Osteocyte (in vitro differentiated cells): ENCODE results near the gene CCDC63. TPM values are rescaled to one million over a fixed set of nuclear protein-coding genes. Genes with fewer than 3 reads are reported as not detected.

ENCODE experiments used
- DNase-seq: peaks from one replicate; pipeline ENCODE4 v3.0.0; 2021; ENCODE audit warnings: mixed read lengths; ENCODE audit not compliant: unreplicated experiment; ENCODE audit errors: extremely low spot score
- H3K27ac Mint-ChIP-seq: one replicate; pipeline ENCODE4 v1.8.0; 2021; ENCODE audit warnings: mild to moderate bottlenecking, mixed read lengths; ENCODE audit not compliant: unreplicated experiment
- H3K27me3 Mint-ChIP-seq: one replicate; pipeline ENCODE4 v1.8.0; 2021; ENCODE audit warnings: mixed read lengths; ENCODE audit not compliant: unreplicated experiment
- H3K36me3 Mint-ChIP-seq: one replicate; pipeline ENCODE4 v1.8.0; 2021; ENCODE audit warnings: mixed read lengths; ENCODE audit not compliant: unreplicated experiment
- H3K4me1 Mint-ChIP-seq: one replicate; pipeline ENCODE4 v1.8.0; 2021; ENCODE audit warnings: mixed read lengths; ENCODE audit not compliant: unreplicated experiment
- H3K4me3 Mint-ChIP-seq: one replicate; pipeline ENCODE4 v1.8.0; 2021; ENCODE audit warnings: mild to moderate bottlenecking, moderate library complexity, mixed read lengths; ENCODE audit not compliant: unreplicated experiment
- H3K9me3 Mint-ChIP-seq: one replicate; pipeline ENCODE4 v1.8.0; 2021; ENCODE audit warnings: mixed read lengths; ENCODE audit not compliant: unreplicated experiment
- total RNA-seq: library from RNA; stranded (reverse); gene quantifications from 2 replicates; pipeline ENCODE4 v1.2.1, GENCODE V29; 2021
- TF ChIP-seq, protein P1 (sequence below): fragments of 200-600 bp; sonication (generic); IDR thresholded peaks from 2 replicates; pipeline ENCODE4 v1.5.0; 2021; ENCODE audit warnings: antibody characterized with exemption, mild to moderate bottlenecking, moderate library complexity

CCDC63 gene
- total RNA-seq, 1 donor from 2014 or later = not detected

DNA sequence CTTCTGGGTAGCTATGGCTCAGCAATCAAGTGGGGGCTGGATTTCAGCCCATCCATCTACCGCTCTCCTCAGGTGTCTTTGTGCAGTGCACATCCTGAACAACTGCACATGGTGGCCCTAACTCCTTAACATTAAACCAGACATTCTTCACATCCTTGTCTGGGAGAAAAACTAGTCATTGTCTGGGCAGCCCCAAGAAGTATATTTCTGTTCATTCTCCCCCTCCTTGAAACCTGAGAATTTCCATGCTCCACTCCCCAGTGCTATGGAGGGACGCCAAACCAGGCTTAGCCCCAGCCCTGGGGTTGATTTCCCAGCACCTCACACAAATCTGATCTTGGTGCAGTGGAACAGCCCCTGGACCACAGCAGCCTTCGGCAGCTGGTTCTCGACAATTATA, 60.2 kb downstream of the CCDC63 start:
- Mint-ChIP-seq H3K4me1 (no peaks in the 10 kb centered on the region), H3K36me3 (no peaks in the 10 kb centered on the region), H3K4me3 (no peak overlapping the region), H3K9me3 (no peaks in the 10 kb centered on the region), H3K27me3 (peaks cover 21% of the 10 kb centered on the region), H3K27ac (no peak overlapping the region)
- DNase-seq = no peak
- TF ChIP-seq, protein P1, sequence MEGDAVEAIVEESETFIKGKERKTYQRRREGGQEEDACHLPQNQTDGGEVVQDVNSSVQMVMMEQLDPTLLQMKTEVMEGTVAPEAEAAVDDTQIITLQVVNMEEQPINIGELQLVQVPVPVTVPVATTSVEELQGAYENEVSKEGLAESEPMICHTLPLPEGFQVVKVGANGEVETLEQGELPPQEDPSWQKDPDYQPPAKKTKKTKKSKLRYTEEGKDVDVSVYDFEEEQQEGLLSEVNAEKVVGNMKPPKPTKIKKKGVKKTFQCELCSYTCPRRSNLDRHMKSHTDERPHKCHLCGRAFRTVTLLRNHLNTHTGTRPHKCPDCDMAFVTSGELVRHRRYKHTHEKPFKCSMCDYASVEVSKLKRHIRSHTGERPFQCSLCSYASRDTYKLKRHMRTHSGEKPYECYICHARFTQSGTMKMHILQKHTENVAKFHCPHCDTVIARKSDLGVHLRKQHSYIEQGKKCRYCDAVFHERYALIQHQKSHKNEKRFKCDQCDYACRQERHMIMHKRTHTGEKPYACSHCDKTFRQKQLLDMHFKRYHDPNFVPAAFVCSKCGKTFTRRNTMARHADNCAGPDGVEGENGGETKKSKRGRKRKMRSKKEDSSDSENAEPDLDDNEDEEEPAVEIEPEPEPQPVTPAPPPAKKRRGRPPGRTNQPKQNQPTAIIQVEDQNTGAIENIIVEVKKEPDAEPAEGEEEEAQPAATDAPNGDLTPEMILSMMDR = no peak

- TF ChIP-seq, protein P1 = no peak
- no peak overlapping the region for H3K27ac Mint-ChIP-seq
- no peak for DNase-seq
- H3K9me3 Mint-ChIP-seq = no peaks in the 10 kb centered on the region
- no peaks in the 10 kb centered on the region for H3K4me1 Mint-ChIP-seq
- peaks cover 17% of the 10 kb centered on the region for H3K27me3 Mint-ChIP-seq
- no peak overlapping the region for H3K4me3 Mint-ChIP-seq
- no peaks in the 10 kb centered on the region for H3K36me3 Mint-ChIP-seq
Measured at GRCh38 chr12:110907583-110907982, 60.8 kb downstream of the CCDC63 start.

DNA sequence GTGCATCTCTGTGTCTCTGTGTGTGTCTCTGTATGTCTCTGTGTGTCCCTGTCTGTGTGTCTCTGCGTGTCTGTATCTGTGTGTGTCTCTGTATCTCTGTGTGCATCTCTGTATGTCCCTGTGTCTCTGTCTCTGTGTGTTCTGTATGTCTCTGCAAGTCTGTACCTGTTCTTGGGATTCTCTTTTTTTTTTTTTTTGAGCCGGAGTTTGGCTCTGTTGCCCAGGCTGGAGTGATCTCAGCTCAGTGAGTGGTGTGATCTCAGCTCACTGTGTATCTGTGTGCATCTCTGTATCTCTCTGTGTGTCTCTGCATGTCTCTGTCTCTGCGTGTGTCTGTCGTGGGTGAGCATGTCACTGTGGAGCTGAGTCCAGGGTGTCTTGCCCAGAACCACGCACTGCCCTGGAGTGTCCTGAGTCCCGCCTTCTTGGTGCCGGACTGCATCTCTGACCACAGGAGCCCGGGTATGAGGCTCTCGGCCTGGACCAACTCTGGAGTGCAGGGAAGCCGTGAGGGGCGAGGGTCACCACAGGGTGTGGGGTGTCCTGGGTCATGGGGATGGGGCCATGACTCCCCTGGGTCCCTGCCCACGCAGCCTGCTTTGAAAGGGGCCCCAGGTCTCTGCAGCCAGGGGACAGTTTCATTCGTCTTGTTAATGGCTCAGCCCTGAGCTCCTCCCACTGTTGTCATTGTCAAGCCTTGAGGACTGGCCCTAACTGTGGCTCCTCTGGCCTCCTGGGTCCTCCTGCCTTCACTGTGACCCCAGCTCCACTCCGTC, 61.8 kb downstream of the CCDC63 start:
- Mint-ChIP-seq H3K9me3 (no peaks in the 10 kb centered on the region), H3K27ac (no peak overlapping the region), H3K27me3 (peaks cover 17% of the 10 kb centered on the region), H3K4me3 (no peak overlapping the region), H3K36me3 (no peaks in the 10 kb centered on the region), H3K4me1 (no peaks in the 10 kb centered on the region)
- TF ChIP-seq, protein P1 = no peak
- DNase-seq = no peak

GRCh38 chr12:110912263-110912662, 65.5 kb downstream of the CCDC63 start:
- Mint-ChIP-seq H3K36me3 (no peaks in the 10 kb centered on the region), H3K4me3 (no peak overlapping the region), H3K4me1 (peaks cover 2% of the 10 kb centered on the region), H3K9me3 (no peaks in the 10 kb centered on the region), H3K27me3 (peaks cover 6% of the 10 kb centered on the region), H3K27ac (no peak overlapping the region)
- TF ChIP-seq, protein P1 = no peak
- DNase-seq = no peak

DNA sequence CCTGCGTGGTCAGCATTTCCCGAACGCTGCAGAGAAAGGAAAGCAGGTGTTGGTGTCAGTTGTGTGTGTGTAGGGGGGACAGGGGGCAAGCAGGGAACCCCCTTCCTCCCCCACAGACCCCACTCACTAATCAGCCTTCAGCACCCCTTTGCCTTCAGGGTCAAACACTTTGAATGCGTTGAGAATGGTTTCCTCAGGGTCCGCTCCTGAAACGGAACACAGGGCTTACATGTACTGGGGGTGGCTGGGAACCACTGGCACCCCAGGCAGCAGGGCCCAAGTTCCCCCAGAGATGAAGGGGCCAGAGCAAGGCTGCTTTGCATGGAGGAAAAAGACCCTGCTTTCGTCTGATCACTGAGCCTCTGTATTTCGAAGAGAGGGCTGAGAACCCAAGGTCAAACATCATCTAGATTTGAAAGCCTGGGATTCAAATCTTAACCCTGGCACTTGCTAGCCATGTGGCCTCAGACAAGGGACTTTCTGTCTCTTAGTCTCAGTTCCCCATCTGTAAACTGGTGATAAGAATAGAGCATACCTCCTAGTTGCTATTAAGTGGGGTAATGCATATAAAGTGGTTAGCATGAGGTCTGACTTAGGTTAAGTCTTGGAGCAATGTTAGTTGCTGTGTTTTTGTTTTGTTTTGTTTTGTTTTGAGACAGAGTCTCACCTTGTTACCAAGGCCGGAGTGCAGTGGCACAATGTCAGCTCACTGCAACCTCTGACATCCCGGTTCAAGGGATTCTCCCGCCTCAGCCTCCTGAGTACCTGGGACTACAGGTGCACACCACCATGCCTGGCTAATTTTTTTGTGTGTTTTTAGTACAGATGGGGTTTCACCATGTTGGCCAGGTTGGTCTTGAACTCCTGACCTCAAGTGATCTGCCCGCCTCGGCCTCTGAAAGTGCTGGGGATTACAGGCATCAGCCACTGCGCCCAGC, 66.6 kb downstream of the CCDC63 start:
- Mint-ChIP-seq H3K4me1 (peaks cover 7% of the 10 kb centered on the region), H3K9me3 (no peaks in the 10 kb centered on the region), H3K4me3 (no peak overlapping the region), H3K27me3 (peaks cover 4% of the 10 kb centered on the region), H3K27ac (no peak overlapping the region), H3K36me3 (no peaks in the 10 kb centered on the region)
- TF ChIP-seq, protein P1 = no peak
- no peak for DNase-seq
